Midbrain (tissue), 1 donor: Measurements from ENCODE around the gene AK8.
"Not testable (repeated sequence)": the region's sequence is repeated elsewhere in the genome, so short reads cannot be mapped to it uniquely, and the experiment has no call there.

Experiments used
- DNase-seq: peaks from one replicate; lab custom pipeline; 2025; lab: John Stamatoyannopoulos, UW

AK8 gene

DNA sequence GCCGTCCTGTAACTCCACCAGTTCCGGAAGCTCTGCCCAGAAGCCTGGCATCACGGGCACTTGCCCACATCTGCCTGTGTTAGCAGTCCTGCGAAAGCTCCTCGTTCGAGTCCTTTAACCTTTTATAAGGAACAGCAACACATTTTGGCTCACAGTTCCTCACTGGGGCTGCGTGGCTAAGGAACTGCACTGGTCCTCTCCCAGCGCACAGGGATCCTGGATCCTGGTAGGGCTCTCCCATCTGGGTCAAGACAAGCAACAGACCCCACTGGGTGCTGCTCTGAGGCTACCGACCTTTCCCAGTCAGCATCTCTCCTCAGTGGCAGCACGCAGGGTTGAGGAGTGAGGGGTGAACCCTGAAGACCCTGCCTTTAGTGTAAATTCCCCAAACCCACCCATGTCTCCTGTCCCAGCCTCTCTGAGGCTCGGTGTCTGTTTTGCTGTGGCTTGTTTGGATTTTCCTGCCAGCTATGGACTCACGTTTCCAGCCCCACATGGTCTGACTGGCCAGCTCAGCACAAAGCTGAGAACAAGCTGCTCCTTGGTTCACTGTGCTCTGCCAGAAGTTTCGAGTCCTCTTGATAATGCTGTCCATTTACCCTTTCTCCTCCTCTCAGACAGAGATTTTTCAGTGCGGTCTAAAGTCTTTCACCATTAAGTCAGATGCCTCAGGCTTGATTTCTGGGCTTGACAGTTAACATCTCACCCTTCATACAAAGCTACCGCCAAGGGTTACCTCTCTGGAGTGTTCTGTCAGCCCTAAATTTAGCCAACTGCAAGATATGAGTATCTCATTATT, 80.0 kb downstream of the AK8 start:
- DNase-seq = peak; percentile 1

DNA sequence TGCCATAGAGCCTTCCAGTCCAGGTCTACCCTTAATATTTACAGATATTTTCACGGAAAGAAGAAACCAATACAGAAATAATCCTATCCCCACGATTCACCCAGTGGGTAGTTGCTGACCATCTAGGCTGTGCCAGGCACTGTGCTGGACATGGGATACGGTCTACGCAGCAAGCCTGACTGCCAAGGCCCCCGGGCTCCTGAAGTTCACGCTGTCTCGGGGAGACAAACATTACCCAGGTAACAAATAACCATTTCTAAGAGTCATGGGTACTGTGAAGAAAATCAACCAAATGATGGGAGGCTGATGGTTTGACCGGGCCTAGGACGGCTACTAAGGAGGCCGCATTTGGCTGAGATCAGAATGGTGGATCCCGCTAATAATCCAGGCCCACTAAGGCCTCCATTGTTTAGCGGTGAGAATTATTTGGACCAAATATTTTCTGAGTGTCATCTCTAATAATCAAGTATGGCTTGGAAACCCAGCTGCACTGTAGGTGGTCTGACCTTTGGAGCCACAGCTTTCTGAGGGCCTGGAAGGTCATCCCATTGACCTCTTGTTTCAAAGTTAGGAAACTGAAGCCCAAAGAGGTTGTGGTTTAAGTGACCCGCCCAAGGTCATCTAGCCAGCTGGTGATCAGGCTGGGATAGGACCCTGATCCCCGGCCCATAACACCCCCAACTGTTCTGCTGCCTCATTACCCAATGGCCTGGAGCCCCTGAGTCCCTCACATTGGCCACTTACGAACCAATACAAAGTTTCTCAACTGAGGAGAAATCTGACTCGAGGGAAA, 82.4 kb downstream of the AK8 start:
- DNase-seq = no peak

DNA sequence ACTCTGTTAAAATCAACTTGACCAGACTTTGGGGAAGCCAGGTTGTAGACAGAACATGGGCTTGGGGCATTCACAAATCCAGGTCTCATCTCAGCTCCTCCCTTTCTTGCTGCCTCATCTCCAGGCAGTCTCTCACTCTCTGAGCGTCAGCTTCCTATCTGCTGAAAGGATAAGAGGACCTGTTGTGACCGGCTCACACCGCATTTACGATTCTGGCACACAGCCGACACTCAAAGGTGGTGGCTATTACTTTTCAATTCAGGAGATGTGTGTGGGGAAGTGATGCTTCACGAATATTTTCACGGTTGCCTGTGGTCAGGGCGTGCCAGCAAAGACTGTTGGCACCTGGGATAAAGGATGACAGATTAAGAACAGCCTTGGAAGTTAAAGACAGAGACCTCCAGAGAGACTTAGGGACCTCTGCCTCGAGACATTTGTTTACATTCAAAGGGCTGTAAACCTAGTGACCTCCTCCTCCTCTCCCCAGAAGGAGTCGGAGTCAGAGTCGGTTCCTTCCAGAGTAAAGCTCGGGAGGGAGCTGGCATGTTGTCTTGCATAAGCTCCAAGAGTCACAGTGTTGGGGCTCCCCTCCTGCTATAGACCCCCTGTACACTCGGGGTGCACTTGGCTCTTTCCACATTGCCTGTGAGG, 83.2 kb downstream of the AK8 start:
- no peak for DNase-seq

DNA sequence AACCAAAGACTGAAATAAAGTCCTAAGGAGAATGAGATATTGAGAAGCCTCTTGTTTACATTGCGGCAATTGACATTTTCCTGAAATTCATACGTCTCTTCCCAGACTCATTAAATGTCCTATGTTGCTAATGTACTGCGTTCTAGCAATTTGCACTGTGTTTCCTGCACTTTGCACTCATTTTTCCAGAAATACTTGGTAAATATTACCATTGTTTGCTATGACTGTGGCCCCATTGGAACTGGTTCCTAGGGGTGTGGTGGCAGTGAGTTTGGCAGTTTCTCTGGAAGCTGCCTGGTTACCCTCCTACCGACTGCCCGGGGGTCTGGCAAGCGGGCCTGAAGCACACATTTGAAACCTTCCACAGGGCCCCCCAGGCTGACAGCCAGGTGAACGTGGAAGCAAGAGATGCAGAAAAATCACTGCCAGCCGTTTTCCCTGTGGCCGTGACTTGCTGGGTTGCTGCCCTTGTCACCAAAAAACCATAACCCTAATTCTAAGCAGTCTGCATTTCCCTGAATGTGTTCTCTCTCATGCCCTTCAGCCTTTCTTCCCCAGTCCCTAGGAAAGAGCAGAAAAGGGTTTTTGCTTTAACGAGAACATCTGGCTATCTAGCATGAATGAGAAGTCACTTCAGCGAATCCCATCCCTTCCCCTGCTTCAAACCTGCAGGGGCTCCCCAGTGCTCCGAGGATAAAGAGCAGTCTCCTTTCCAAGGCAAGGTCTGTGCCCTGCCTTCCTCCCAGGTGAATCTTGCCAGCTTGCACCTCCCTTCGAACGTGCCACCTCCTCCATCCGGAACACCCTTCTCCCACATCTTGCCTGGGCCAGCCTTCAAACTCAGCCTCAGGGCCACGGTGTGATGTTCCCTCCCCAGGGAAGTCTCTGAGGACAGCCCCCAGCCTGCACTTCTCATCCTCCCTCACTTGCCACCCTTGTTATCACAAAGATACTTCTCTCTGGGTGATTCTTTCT, 84.2 kb downstream of the AK8 start:
- no peak for DNase-seq

DNA sequence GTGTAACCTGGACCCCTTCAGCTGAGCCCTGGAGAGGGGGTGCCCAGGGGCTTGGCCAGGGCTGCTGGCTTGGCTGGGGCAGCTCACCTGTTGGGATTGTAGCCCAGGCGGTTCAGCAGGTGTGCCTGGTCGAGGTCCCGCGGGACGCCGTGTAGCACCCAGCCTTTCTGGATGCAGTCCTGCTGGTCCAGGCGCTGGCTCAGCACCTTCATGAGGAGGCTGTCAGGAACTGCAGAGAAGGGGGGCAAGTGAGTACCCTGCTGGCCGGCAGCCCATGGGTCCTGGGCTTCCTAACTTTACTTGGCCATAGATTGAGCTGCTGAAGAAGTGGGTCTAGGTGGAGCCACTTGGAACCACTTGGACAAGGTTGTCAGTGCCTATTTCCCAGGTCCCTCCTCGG, 85.5 kb downstream of the AK8 start:
- no peak for DNase-seq

DNA sequence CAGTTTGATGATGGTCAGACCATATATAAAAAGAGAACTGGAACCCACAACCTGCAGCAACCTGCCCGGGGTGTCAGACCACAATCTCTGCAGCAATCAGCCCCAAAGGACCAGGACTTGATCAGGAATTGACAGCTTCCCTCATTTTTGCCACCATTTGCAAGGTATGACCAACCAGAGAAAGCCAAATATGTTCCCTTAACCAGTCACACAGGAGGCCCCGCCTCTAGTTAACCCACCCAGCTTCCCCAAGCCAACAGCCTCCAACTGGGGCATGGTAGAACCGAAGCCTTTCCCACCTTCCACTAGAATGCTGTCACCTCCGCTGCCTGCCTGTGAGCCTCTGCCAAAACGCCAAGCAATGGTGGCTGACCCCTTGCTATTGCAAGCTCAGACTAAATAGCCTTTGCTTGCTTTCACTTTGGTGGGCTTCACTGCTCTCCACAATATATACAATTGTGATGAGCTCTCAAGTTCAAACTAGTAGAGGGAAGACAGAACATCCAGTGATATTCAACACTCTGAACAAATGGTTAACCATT, 86.3 kb downstream of the AK8 start:
- DNase-seq = no peak

DNA sequence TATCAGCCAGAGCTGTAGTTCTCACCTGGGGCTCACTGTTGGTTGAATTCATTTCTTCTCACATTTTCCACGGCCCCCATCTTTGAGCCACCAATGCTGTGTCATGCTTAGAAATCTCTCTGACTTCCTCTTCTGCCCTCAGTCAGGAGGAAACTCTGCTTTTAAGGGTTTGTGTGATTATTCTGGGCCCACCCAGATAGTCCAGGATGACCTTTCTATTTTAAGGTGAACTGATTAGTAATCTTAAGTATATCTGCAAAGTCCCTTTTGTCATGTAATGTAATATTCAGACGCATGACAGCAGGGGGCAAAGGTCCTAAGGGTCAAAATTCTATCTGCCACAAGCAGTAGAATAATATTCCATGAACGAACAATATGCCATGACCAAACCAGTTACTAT, 88.4 kb downstream of the AK8 start:
- no peak for DNase-seq

DNA sequence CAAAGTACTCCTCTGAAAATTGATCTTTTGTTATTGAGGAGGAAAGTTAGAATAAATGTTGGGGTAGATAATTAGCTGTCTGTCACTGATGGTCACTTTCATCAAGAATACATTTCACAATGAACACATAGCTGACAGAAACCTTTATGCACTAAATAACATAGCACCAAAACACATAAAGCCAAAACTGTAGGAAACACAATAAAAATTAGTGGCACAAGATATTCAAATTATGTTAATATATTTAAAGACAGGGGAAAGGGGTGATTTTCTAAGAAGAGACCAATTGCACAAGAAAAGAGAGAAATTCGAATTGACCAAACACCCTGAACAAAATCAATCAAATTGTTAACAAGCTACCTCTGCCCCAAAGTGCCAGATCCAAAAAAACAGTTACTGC, 89.7 kb downstream of the AK8 start:
- no peak for DNase-seq

DNA sequence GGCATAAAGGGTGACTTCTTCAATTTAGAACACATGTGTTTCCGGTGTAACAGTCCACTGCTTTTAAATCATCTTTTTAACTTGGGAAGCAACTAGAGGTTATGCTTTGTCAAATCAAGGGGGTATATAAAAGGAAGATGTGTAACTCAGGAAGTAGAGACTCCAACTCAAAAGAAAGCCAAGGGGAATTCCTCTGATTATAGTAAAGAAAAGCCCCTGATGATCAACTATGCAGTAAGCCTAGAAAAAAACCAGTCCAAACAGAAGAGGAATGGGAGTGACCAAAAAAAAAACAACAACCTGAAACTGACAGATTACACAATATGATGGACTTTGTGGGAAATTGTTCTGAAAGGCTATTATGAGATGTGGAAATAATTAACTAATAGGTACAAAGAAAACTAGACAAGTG, 90.3 kb downstream of the AK8 start:
- no peak for DNase-seq

DNA sequence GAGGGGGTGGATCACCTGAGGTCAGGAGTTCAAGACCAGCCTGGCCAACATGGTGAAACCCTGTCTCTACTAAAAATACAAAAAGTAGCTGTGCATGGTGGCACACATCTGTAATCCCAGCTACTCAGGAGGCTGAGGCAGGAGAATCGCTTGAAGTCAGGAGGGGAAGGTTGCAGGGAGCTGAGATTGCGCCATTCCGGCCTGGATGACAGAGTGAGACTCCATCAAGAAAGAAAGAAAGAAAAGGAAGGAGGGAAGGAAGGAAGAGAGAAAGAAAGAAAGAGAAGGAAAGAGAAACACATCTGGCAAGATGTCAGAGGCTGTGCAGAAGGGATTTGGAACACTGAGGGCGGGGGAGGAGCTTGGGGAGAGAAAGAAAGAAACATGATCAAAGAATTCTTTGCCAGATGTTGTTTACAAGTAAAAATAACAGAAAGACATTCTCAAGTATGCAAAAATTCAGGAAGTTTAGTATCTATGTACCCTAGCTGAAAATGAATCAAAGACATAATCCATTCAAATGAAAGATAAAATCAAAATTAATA, 93.7 kb downstream of the AK8 start:
- no peak for DNase-seq

DNA sequence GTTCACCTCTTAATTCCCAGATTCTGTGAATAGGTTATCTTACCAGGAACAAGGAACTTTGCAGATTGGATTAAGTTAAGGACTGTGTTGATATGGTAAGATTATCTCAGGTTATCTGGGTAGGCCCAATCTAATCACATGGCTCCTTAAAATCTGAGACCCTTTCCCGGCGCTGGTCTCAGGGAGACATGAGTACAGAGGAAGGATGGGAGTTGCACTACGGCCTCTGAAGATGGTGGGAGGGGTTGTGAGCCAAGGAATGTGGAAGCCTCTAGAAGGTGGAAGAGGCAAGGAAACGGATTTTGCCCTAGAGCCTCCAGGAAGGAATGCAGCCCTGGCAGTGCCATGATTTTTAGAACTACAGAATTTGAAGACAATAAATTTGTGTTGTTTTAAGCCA, 95.1 kb downstream of the AK8 start:
- no peak for DNase-seq

DNA sequence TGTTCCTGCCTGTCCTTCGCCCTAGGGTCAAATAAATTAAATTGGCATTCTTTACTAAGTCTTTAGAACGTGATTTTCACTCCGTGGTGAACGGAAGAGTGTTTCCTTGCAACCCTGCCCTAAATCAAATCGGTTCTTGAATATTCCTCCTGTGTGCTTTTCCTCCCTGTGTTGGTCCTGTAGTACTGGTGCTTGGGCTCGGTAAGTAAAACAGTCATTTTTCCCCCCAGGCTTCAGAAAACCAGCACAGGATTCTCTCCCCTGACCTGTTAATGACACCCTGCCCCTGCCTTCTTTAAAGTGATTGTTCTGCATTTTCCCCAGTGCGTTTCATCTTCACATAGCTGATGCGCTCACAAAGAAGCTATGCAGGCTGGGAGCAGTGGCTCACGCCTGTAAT, 96.0 kb downstream of the AK8 start:
- DNase-seq = no peak

DNA sequence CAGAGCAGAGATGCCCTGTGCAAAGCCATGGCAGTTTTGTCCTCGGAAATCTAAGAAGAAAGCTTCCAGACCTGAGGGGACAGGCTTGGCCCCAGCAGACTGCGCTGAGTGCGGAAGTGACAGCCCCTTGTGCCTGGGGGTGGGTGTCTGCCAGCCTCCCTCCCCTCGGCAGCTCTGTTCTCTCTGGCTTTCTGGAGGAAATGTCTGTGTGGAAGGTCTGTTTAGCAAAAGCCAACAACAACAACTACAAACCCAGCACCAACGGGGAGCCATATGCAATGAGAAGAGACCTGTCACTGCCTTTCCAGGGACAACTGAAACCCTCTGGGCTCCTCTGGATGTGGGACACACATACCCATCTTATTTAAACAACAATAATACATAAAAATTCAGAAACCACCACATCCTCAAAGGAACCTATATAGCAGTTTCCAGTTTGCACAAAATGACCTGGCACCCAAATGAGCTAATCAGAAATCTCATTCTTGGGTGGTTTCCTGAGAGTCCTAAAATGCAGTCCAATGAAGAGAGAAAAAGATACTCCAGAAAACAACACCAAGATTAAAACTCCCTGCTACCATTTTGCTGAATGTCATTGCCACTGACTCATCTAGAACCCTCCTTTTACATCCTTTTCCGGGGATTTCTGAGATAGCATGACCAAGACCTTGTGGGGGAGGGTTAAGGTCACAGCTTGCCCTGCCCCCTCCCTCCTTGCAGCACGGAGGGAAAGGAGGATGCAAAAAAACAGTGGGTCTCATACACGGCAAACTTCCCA, 97.7 kb downstream of the AK8 start:
- no peak for DNase-seq

DNA sequence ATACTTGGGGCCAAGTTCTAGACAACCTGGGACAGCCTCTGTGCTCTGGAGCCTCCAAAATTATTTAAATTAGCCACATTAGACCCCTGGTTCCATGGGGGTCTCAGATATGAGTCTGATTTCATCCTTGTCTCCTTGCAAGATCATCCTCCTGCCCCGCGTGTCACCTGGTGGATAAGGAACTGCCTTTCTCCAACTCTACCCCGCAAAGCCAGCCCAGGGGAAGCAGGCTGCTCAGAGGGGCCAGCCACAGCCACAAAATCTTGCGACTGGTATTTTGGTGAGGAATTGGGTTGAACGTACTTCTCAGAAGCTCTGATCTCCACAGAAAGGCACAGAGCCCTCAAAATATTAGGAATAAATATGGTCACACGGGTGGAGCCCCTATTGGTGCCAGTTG, 101.2 kb downstream of the AK8 start:
- DNase-seq = no peak

DNA sequence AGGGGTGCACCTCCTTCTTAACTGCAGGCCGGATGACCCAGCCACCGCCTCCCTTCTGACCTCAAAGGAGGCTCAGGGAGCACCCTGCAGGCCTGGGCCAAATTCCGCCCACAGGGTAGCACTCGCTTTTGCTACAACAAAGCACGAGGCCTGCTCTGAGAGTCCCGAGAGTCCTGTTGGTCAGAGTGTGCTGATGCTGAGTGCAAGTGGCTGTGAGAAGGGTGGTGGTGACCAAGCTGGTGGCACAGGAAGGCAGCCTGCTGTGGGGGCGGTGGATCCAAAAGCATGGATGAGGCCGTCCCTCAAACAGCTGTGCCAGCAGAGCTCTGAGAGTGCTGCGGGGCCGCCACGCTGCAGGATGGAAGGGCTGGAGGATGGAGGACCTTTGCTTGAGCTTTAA, 101.8 kb downstream of the AK8 start:
- DNase-seq = no peak

DNA sequence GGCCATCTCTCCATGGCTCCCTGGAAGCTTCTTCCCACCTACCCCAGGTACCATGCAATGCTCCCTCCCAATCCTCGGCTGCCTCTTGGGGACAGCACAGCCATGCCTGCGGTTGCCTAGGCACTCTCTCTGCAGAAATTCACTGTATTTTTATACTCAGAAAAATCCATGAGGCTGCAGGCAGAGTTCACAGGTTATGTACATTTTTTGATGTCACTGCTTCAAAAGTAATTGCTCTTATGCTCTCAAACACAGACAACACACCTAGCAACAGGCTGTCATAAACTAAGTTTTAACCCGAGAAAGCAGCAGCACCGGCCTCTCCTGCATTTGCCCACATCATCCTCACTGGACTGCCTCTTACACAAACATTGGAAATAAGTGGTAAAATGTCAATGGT, 102.4 kb downstream of the AK8 start:
- no peak for DNase-seq

DNA sequence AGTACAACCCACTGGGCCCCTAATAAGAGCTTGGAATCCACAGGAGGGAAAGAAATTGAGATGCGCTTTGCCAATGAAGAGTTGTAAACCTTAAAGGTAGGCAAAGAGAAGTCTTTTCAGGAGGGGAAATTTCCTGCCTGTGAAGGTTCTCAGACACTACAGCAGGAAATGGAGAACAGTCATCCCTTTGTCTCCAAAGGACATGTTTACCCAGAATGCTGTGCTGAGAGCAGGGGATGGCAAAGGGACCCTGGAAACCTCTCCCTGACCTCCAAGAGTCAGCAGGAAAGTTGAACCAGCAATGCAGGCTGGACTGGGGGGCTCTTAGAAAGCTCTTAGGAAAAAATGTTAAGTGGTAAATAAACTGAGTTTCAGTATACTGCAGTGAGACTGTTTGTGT, 103.2 kb downstream of the AK8 start:
- DNase-seq = no peak

DNA sequence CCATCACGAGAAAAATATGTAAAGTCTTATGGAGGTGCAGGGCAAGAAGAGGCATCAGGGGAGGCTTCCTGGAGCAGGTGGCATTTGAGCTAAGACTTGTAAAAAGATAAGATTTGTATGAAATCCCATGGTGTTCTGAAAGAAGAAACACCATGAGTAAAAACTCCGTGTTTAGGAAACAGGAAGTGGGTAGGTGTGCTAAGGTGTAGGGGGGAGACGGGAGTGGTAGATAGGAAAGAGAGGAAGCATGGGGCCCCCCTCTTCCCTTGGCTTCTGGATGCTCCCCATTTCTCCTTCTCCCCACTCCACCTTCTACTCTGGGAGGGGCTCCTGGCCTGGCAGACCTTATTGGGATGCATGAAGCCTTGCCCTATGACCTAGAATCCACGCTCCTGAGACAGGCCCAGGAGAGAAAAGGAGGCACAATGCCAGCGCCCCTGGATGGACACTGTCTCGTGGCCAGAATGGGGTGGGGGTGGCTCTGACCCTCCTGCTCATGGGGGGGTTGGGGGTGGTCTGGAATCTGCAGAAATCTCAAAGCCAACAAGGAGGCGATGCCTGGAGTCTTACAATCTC, 104.2 kb downstream of the AK8 start:
- DNase-seq = no peak

DNA sequence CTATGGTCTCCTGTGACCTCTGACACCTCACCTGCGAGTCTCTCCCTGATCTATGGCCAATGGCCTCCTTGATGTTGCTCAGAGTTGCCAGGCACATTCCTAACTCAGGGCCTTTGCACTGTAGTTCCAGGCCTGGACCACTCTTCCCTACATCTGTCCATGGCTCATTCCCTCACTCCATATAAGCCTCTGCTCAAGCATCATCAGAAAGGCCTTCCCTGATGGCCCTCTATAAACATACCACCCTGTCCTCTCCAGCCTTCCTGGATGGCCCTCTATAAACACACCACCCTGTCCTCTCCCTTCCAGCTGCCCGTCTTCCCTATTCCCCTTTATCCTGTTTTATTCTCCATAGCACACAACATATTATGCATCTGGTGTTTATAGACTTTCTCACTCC, 105.0 kb downstream of the AK8 start:
- no peak for DNase-seq

DNA sequence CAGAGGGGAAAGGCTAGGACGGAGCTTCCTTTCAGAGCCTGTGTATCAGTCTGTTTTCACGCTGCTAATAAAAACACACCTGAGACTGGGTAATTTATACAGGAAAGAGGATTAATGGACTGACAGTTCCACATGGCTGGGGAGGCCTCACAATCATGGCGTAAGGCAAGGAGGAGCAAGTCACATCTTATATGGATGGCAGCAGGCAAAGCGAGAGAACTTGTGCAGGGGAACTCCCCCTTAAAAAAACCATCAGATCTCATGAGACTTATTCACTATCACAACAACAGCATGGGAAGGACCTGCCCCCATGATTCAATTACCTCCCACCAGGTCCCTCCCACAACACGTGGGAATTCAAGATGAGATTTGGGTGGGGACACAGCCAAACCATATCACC, 106.3 kb downstream of the AK8 start:
- not testable (repeated sequence) for DNase-seq
